Glomerular visceral epithelial cell (primary cell): ENCODE measurements around the gene HOXC6.
"Not testable (repeated sequence)": the region's sequence is repeated elsewhere in the genome, so short reads cannot be mapped to it uniquely, and the experiment has no call there.

ENCODE experiments used
- DNase-seq: peaks from one replicate; pipeline ENCODE4 v3.0.0-alpha.2; 2016; ENCODE audit errors: extremely low spot score

HOXC6 gene

GRCh38 chr12:54054742-54055194, 26.5 kb downstream of the HOXC6 start:
- DNase-seq: no peak

DNA sequence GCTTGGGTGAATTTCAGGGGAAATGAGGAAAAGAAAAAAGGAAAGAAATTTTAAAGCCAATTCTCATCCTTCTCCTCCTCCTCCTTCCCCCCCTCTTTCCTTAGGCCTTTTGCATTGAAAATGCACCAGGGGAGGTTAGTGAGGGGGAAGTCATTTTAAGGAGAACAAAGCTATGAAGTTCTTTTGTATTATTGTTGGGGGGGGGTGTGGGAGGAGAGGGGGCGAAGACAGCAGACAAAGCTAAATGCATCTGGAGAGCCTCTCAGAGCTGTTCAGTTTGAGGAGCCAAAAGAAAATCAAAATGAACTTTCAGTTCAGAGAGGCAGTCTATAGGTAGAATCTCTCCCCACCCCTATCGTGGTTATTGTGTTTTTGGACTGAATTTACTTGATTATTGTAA, 27.3 kb downstream of the HOXC6 start:
- no peak for DNase-seq

DNA sequence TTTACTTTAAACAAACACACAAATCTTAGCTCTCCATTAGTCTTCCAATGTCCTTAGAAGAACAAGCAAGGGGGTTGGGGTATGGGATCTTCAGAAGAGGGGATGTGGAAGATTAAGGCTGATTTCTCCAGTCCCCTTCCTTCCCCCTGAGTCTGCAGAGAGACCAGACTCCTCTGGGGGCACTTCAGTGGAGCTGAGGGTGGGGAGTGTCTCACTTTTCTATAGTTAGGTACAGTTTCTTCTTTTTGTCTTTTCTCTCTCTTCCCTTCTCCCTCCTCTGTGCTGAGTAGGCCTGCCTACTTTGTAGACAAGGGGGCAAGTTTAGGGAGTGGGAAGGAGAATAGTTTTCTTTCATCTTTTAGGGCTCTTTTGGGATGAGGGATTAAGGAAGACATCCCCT, 27.9 kb downstream of the HOXC6 start:
- no peak for DNase-seq

DNA sequence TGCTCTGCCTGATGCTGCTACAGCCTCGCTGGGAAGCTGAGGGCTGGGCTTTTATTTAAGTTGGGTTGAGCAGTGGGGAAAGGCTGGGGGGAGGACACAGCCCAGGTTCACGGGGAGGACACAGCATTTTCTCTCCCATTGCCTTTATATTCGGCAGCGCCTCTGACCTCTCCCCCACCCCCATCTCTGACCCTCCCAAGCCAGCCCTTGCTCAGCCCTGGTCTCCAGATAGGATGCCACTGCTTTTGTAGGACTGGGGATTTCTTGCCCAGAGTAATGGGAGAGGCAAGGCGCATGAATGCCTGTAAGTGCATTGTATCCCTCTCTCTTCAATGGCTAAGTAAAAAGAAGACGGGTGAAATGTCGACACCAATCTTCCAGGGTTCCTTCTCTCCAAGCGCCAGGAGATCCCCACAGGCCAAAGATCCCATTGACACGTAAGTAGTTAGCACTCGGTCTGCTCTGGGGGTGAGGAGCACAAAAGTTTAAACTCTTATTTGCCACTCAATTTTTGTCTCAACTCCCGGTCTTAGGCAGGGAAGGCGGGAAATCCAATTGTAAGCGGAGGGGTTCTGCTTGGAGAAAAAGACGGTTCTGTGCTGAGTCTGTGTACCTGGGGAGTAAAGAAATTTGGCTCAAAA, 30.0 kb downstream of the HOXC6 start:
- DNase-seq: no peak

- DNase-seq: no peak
Observed at GRCh38 chr12:54059668-54060067, 31.4 kb downstream of the HOXC6 start.

- DNase-seq: no peak
Observed at GRCh38 chr12:54060174-54060974, 32.1 kb downstream of the HOXC6 start.

DNA sequence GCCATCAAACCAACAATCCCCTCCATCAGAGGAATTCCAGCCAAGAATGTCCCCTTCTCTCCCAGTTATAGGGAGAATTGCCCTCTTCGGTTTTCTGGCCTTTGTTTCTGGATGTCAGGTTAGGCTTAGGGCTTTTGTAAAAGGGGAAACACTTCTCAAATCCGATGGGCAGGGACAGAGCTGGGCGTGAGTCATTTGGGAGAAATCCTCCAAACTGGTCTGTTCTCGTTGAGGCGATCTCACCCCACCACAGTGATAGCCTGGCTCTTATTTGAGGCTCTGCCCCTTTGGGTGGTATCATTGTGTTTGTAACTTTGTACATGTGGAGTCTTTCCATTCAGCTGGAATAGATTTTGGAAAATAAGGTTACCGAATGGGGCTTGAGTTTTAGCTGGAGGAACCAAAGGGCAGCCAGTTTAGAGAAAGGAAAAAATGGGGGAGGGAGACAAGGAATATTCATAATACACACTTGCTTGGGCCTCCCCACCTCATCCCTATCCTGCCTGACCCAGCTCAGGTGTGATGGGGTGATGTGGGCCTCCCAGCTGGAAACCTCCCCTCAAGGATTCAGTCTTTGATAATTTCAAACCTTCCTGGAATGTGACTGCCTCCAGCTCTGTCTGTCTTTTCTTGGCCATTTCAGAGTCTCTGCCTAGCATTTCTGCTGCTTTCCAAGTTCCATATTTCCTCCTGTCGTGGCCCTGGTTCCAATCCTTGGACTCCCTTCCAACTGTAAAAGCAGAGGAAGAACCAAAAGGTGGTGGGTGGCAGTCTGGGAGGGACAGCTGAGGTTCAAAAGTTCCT, 32.9 kb downstream of the HOXC6 start:
- DNase-seq: no peak

- DNase-seq: no peak
Observed at GRCh38 chr12:54065677-54066076, 37.4 kb downstream of the HOXC6 start.

DNA sequence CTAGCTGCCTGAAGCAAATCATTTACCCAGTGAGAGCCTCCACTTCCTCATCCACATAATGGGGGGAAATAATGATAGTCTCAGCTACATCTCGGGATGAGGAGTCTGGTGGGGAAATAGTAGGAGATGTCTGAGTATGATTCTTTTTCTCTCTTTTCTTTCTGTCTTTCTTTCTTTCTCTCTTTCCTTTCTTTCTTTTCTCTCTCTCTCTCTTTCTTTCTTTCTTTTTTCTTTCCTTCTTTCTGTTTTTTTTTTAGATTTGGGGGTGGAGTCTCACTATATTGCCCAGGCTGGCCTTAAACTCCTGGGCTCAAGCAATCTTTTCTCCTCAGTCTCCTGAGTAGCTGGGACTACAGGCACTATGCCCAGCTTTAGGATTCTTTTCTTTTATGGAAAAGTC, 38.2 kb downstream of the HOXC6 start:
- no peak for DNase-seq

GRCh38 chr12:54068418-54069070, 40.3 kb downstream of the HOXC6 start:
- no peak for DNase-seq

DNA sequence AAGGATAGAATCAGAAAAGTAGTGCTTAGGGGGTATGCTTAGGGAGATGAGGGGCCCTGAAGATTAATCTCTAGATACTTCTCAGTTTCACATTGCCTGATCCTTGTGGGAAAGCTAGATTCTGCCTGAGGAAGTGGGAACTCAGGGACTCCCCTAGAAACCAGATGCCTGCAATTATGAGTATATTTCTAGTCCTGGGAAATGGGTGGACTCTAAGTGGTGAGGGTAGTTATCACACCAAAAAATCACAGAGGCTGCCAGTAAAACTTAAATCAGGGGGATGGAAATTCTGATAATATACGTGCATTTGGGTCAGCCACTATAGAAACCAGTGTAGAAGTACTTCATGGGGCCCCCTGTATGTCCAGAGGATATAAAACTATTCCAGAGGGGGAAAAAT, 43.7 kb downstream of the HOXC6 start:
- no peak for DNase-seq

DNA sequence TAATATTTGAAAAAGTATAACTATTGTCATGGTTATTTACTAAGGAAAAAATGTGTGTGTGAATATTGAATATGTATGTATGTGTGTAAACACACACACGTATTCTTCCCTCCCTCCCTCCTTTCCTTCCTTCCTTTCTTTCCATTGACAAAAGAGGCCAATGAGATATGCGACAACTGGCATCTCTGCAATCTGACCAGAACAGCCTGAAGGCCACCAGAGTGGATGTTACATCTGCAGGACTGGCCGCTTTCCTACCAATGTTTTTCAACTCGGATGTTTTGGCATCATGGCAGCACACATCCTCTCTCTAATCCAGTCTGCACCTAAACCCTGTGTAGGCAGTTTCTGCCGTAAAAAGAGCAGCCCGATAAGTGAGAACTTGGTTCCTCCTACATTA, 46.1 kb downstream of the HOXC6 start:
- DNase-seq: no peak

- DNase-seq: no peak
Observed at GRCh38 chr12:54075409-54075808, 47.2 kb downstream of the HOXC6 start.

DNA sequence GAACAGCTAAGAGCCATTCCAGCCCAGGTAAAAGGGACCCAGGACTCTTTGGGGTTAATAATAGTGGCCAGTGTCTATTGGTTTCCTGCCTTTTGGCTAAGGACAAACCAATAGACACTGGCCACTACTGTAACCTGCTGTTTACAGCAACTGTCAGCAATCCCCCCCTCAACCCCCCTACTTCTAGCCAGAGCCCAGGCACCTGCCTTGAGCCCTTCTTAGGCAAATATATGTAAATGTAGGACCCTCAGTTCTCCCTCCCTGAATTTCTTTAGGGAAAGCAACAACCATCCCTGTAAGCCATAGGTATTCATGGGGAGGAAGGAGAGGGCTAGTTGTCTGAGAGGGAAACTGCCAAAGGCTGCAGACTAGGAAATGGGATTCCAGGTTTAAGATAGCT, 47.7 kb downstream of the HOXC6 start:
- no peak for DNase-seq

DNA sequence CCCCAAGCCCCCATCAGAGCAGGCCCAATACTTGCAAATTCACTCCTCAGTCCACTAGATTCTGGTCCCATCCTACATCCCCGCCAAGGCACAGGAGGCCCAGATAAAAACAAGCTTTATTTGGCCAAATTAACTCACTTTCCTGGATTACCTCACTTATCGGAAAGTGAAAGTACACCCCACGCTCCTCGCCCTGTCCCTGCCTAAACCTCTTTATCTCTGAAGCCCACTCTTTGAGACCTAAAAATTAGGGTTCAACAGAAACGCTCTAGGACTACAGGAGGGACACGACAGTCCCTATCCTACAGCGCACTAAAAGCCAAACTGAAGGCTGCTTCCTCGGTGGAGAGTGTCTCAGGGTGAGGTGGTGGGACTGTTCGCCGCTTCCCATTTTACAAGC, 49.6 kb downstream of the HOXC6 start:
- DNase-seq: not testable (repeated sequence)

DNA sequence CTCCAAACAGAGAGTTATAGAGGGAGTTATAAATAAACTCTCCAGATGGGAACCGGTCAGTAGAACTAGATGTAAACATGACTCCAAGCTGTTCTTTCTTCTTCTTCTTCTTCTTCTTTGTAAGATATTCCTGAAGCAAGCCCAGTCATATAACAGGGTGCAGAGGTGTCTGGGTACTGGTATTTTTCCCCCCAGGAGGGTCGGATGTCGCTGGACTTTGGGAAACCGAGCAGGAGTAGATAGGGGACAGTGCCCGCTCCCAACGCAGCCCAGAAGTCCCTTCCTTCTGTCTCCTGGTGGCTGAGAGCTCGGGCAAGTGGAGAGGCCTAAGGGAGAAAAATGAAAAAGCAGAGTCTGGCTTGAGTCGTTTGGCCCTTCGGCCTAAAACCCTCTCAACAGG, 50.9 kb downstream of the HOXC6 start:
- not testable (repeated sequence) for DNase-seq
